Mesothelial cell of epicardium (in vitro differentiated cells): ENCODE results near the gene MAP1LC3B. TPM values are rescaled to one million over a fixed set of nuclear protein-coding genes. Genes with fewer than 3 reads are reported as not detected.
A peak's percentile ranks its signal among the peaks of the same experiment; 100 is the strongest.

ENCODE experiments used
- DNase-seq, 2 experiments: peaks; one replicate each; pipeline ENCODE4 v3.0.0; 2021; ENCODE audit warnings: low spot score in 2 of 2; ENCODE audit not compliant: unreplicated experiment in 2 of 2
- H3K27ac Mint-ChIP-seq: 2 replicates; pipeline ENCODE4 v1.8.0; 2021; ENCODE audit warnings: mixed read lengths
- H3K27me3 Mint-ChIP-seq: 2 replicates; pipeline ENCODE4 v1.8.0; 2021; ENCODE audit warnings: low read depth, mixed read lengths
- H3K36me3 Mint-ChIP-seq: 2 replicates; pipeline ENCODE4 v1.8.0; 2021; ENCODE audit warnings: mixed read lengths
- H3K4me1 Mint-ChIP-seq: 2 replicates; pipeline ENCODE4 v1.8.0; 2021; ENCODE audit warnings: mixed read lengths
- H3K4me3 Mint-ChIP-seq: 2 replicates; pipeline ENCODE4 v1.8.0; 2021; ENCODE audit warnings: mild to moderate bottlenecking, moderate library complexity, mixed read lengths
- H3K9me3 Mint-ChIP-seq: 2 replicates; pipeline ENCODE4 v1.8.0; 2021; ENCODE audit warnings: mixed read lengths
- CTCF ChIP-seq: fragments of 200-600 bp; sonication (generic); IDR thresholded peaks from one replicate; pipeline ENCODE4 v1.5.0; 2021; ENCODE audit warnings: antibody characterized with exemption; ENCODE audit not compliant: unreplicated experiment
- total RNA-seq: library from RNA; stranded (reverse); gene quantifications from 3 replicates; pipeline ENCODE4 v1.2.1, GENCODE V29; 2021

Gene MAP1LC3B
- total RNA-seq, 1 donor from 2014 or later: 41.6 TPM

DNA sequence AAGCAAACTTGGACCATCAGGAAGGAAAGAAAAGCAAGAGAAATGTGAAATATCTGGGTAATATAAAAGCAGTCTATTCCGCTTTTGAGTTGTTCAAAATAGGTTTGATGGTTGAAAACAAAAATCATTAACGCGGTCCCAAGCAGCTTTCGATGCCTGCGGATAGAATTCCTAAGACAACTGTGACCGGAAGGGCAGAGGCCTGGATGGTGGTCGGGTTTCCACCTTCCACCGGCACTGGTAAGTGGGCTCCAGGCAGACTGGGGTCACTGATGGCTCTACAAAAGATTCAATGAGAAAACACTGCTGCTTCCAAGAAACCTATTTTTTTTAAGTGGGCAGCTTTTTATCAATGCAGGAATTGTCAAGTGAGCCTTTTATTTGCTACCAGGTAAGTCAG is 50.9 kb downstream of the MAP1LC3B start:
- no peak overlapping the region for H3K27ac Mint-ChIP-seq
- peaks cover 44% of the 10 kb centered on the region for H3K36me3 Mint-ChIP-seq

DNA sequence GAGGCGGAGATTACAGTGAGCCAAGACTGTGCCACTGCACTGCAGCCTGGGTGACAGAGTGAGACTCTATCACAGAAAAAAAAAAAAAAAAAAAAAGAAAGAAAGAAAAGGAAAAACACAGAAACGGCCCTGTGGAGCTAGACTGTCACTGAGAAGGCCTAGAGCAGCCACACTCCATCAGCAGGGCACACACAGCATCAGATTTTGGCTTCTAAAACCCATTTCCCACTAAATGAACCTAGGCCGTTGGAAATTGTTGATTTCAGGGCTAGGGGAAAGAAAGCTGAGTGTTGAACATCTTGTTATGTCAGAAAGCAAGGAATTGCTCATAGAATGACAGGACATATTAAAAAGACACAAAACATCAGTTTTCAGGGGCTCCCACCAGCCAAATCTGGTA is 51.8 kb downstream of the MAP1LC3B start:
- Mint-ChIP-seq H3K27ac (no peak overlapping the region), H3K9me3 (peaks cover 15% of the 10 kb centered on the region), H3K27me3 (no peaks in the 10 kb centered on the region), H3K4me3 (no peak overlapping the region), H3K36me3 (peaks cover 52% of the 10 kb centered on the region), H3K4me1 (peaks cover 12% of the 10 kb centered on the region)
- no peak for DNase-seq
- TF ChIP-seq CTCF: no peak

More for the DNA sequence above, 50.9 kb downstream of the MAP1LC3B start:
- no peak for TF ChIP-seq CTCF
- no peaks in the 10 kb centered on the region for H3K27me3 Mint-ChIP-seq
- no peak overlapping the region for H3K4me3 Mint-ChIP-seq
- DNase-seq: no peak
- H3K9me3 Mint-ChIP-seq: peaks cover 15% of the 10 kb centered on the region
- peaks cover 12% of the 10 kb centered on the region for H3K4me1 Mint-ChIP-seq

- no peak for DNase-seq
- Mint-ChIP-seq H3K27me3 (no peaks in the 10 kb centered on the region), H3K4me1 (peaks cover 12% of the 10 kb centered on the region), H3K9me3 (peaks cover 15% of the 10 kb centered on the region), H3K4me3 (no peak overlapping the region), H3K27ac (peak overlapping the region; percentile 42), H3K36me3 (peaks cover 58% of the 10 kb centered on the region)
- TF ChIP-seq CTCF: no peak
Observed at GRCh38 chr16:87445486-87445885, 53.4 kb downstream of the MAP1LC3B start.

GRCh38 chr16:87446479-87446878 is 54.3 kb downstream of the MAP1LC3B start:
- peaks cover 56% of the 10 kb centered on the region for H3K36me3 Mint-ChIP-seq
- H3K4me1 Mint-ChIP-seq: peaks cover 13% of the 10 kb centered on the region

GRCh38 chr16:87447323-87447722 is 55.2 kb downstream of the MAP1LC3B start:
- H3K36me3 Mint-ChIP-seq: peaks cover 56% of the 10 kb centered on the region
- peaks cover 21% of the 10 kb centered on the region for H3K4me1 Mint-ChIP-seq
- TF ChIP-seq CTCF: no peak
- H3K27me3 Mint-ChIP-seq: no peaks in the 10 kb centered on the region
- DNase-seq: no peak
- peaks cover 15% of the 10 kb centered on the region for H3K9me3 Mint-ChIP-seq
- H3K27ac Mint-ChIP-seq: peak overlapping the region; percentile 53
- no peak overlapping the region for H3K4me3 Mint-ChIP-seq

More at GRCh38 chr16:87446479-87446878, 54.3 kb downstream of the MAP1LC3B start:
- DNase-seq: no peak
- H3K9me3 Mint-ChIP-seq: peaks cover 15% of the 10 kb centered on the region
- TF ChIP-seq CTCF: no peak
- H3K4me3 Mint-ChIP-seq: no peak overlapping the region
- no peaks in the 10 kb centered on the region for H3K27me3 Mint-ChIP-seq
- no peak overlapping the region for H3K27ac Mint-ChIP-seq

DNA sequence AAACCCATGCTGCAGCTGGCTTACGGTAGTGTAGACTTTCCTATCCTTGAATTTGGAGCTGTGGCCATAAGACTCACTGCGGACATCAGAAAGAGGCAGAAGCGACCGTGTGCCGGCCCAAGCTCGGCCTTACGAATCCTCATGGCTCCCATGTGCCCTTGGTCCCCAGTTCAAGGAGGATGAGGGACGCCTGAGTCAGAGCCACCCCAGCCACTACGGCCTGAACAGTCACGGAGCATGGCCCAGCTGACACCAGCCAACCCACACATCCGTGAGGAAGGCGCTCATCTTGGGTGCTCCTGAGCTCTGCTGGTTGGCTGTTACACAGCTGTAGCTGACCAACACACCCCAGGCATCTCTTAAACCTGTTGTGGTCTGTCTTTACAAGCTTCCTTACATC is 56.7 kb downstream of the MAP1LC3B start:
- H3K27me3 Mint-ChIP-seq: no peaks in the 10 kb centered on the region

More for the DNA sequence above, 56.7 kb downstream of the MAP1LC3B start:
- Mint-ChIP-seq H3K27ac (no peak overlapping the region), H3K4me3 (no peak overlapping the region), H3K36me3 (peaks cover 48% of the 10 kb centered on the region), H3K9me3 (peaks cover 9% of the 10 kb centered on the region), H3K4me1 (peaks cover 22% of the 10 kb centered on the region)
- no peak for DNase-seq
- no peak for TF ChIP-seq CTCF
